ACHN (cell line): Measurements from ENCODE around the gene NBEA.

Experiments used
- DNase-seq: peaks from one replicate; pipeline ENCODE4 v3.0.0-alpha.2; 2015
- in situ Hi-C: cut with HindIII; loops from 2 replicates; pipeline ENCODE4 v1.10.0; 2017; ENCODE audit warnings: low sequenced_read_pairs, low pct_ligation_motif_present, low pct_unique_long_range_greater_than_20kb

Gene NBEA

DNA sequence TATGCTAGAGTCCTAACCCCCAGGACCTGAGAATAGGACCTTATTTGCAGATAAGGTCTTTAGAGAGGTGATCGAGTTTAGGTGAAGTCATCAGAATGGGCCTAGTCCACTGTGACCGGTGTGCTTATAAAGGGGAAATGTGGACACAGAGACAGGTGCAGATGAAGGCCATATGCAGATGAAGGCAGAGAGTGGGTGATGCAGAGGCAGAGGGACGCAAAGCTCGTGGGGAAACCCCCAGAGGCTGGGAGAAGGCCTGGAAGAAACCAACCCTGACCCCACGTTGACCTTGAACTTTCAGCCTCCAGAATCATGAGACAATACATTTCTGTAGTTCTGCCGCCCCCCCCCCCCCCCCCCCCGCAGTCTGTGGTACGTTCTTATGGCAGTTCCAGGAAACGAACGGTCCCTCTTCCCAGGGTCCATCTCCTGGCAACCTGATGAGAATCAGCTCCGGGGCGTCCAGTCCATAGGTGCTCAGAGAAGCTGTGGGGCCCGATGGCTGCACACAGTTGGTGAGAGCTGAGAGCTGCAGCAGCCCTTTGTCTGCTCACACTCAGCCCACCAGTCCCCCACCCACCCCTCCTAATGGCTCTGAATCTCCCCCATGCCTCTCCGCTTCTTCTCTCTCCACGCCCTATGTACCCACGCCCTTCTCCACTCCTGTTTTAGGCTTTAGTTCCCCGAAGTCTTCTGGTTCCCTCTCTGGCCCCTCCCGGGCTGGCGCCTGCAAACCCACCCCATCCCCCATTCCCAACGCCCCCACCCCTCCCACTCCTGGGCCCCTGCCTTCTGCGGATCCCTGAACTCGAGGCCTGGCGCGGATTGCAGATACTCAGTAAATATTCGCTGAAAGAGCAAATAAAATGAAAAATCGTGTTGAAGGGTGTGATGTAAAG, 752.7 kb downstream of the NBEA start:
- in situ Hi-C loops, result no loop called here
- DNase-seq, result no peak

DNA sequence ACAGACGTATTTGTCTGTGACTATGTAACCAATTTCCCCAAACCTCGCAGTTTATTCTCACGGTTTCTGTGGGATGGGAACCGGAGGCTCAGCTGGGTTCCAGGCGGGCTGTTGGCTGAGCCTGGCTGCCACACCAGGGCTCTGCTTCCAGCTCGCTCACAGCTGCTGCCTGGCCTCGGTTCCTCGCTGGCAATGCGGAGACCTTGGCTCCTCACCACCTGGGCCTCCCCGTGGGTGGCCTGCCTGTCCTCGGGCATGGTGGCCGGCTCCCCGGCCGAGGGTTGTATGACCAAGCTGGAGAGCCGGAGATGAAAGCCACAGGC, 753.3 kb downstream of the NBEA start:
- no peak for DNase-seq
- in situ Hi-C loops, result no loop called here

GRCh38 chr13:35697186-35697730, 755.2 kb downstream of the NBEA start:
- in situ Hi-C loops, result no loop called here
- DNase-seq, result no peak

GRCh38 chr13:35698911-35699576, 757.0 kb downstream of the NBEA start:
- DNase-seq, result no peak
- in situ Hi-C loops, result no loop called here

DNA sequence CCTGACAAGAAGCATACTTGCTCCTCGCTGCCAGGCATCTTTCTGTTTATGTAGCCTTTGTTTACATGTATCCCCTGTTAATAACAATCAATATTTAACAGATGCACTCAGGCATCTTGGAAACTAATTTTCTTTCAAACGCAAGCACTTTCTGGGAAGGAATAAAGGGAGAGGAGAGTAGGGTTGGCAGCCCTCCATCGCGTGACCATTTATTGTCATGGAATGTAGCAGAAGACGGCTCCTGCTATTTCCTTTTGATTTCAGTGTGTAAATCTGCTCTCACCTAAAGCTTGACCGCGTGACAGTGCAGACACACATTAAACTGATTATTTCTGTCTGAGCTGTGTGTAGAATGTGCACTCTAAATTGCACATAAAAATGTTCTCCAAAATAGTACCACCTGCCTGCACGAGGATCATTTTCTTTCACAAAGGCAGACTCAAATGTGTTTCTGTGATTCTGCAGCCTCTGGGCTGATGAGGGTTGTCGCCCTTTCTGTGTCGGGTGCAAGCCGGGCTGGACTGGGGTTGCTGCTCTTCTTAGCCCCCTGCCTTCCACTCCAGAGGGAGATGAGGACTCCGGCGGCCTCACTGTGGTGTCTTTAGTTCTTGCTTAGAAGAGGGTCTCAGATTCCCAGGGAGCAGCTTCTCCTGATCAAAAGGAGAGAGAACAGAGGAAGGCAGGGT, 757.9 kb downstream of the NBEA start:
- in situ Hi-C loops, result no loop called here
- DNase-seq, result no peak

GRCh38 chr13:35700671-35701070, 758.6 kb downstream of the NBEA start:
- in situ Hi-C loops, result no loop called here
- DNase-seq, result no peak

GRCh38 chr13:35702316-35702715, 760.2 kb downstream of the NBEA start:
- no peak for DNase-seq
- in situ Hi-C loops, result no loop called here

DNA sequence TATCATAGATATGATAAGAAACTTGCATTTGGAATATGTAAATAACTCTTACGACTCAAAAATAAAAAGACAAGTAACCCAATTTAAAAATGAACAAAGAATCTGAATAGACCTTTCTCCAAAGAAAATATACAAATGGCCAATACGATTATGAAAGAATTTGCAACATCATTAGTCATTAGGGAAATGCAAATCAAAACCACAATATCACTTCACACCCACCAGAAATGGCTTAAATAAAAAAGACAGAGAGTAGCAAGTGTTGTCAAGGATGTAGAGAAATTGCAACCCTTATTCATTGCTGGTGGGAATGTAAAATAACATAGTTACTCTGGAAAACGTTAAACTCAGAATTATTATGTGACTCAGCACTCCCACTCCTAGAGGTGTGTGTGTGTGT, 761.0 kb downstream of the NBEA start:
- no peak for DNase-seq
- in situ Hi-C loops, result no loop called here

- DNase-seq, result no peak
- in situ Hi-C loops, result no loop called here
Observed at GRCh38 chr13:35704331-35704730, 762.3 kb downstream of the NBEA start.

GRCh38 chr13:35706281-35706680, 764.2 kb downstream of the NBEA start:
- no peak for DNase-seq
- in situ Hi-C loops, result no loop called here

- in situ Hi-C loops, result no loop called here
- no peak for DNase-seq
Observed at GRCh38 chr13:35706721-35707120, 764.7 kb downstream of the NBEA start.

GRCh38 chr13:35711909-35712308, 769.8 kb downstream of the NBEA start:
- DNase-seq, result no peak
- in situ Hi-C loops, result no loop called here

DNA sequence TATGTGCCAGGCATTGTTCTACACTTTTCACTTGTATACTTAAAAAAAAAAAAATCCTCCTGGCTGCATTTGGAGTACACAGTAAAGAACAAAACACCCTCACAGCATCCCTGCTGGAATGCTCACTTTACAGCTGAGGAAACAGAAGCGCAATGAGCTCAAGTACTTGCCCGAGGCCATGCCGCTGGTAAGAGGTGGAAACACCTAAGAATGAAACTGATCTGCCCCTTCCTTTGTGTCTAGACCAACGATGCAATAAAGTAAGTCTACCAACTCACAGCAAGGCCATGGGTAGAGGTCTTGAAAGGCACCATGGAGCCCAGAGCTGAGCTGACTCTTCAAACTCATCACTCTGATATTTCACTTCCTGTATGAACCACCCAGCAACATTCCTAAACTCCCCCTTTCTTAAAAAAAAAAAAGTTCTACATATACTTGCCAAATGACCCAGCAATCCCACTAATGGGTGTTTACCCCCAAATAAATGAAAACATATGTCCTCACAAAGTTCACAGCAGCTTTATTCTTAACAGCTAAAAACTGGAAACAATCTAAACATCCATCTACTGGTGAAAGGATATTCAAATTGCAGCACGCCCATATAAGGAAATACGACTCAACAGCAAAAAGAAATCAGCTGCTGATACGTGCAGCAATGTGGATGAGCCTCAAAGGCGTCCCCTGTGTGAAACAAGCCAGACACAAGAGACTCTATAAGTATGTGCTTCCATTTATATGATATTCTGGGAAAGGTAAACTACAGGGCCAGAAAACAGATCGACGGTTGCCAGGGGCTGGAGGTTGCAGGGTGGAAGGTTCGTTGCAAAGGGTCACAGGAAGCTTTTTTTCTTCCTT, 771.1 kb downstream of the NBEA start:
- DNase-seq, result no peak
- in situ Hi-C loops, result no loop called here

- in situ Hi-C loops, result no loop called here
Observed at GRCh38 chr13:35714121-35714520, 772.1 kb downstream of the NBEA start.

GRCh38 chr13:35714588-35715377, 772.7 kb downstream of the NBEA start:
- no peak for DNase-seq
- in situ Hi-C loops, result no loop called here

More at GRCh38 chr13:35714121-35714520, 772.1 kb downstream of the NBEA start:
- DNase-seq, result no peak

GRCh38 chr13:35716186-35716585, 774.1 kb downstream of the NBEA start:
- DNase-seq, result no peak
- in situ Hi-C loops, result no loop called here

- in situ Hi-C loops, result no loop called here
- DNase-seq, result no peak
Observed at GRCh38 chr13:35716729-35717128, 774.7 kb downstream of the NBEA start.

DNA sequence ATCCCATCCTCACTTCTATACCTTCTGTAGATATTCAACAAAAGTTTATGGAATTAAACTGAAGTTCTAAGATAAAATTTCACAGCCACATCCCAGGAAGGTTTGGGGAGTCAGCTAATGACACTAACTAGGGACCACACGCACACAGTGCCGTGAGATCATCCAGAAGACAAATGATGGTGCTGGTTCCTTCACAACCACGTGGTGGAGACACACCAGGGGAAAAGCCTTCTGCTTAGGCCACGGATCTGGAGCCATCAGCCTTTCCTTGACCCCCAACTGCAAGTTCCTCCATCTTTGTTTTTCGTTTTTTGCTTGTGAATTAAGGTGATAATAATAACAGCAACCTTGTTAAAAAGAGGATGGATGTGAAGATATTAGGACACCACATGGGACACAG, 776.0 kb downstream of the NBEA start:
- in situ Hi-C loops, result no loop called here
- no peak for DNase-seq
